Tibial nerve (tissue), 4 donors: ENCODE results near the gene ADAMTSL1. TPM values are rescaled to one million over a fixed set of nuclear protein-coding genes. Genes with fewer than 3 reads are reported as not detected.

Experiments used
- DNase-seq, 2 donors: peaks; one replicate each; pipeline ENCODE4 v3.0.0-alpha.2; 2019; ENCODE audit warnings: low spot score in 2 of 2
- H3K27ac ChIP-seq, 4 donors: fragments of 200-600 bp; sonication (generic) in 3 of 4; one replicate each; pipeline ENCODE4 v1.5.1; 2017 to 2019; ENCODE audit warnings: mild to moderate bottlenecking in 1 of 4
- H3K27me3 ChIP-seq, 2 donors: fragments of 200-600 bp; sonication (generic) in 1 of 2; one replicate each; pipeline versions ENCODE4 v1.5.1 to v1.6.0; 2017 to 2019
- H3K36me3 ChIP-seq, 3 donors: fragments of 200-600 bp; sonication (generic); one replicate each; pipeline ENCODE4 v1.5.1; 2018 to 2019
- H3K4me1 ChIP-seq, 4 donors: fragments of 200-600 bp; sonication (generic) in 3 of 4; one replicate each; pipeline ENCODE4 v1.5.1; 2017 to 2019
- H3K4me3 ChIP-seq, 4 donors: fragments of 200-600 bp; sonication (generic) in 3 of 4; one replicate each; pipeline ENCODE4 v1.5.1; 2017 to 2019; ENCODE audit warnings: mild to moderate bottlenecking in 1 of 4, moderate library complexity in 1 of 4
- H3K9me3 ChIP-seq, 4 donors: fragments of 200-600 bp; sonication (generic) in 3 of 4; one replicate each; pipeline ENCODE4 v1.5.1; 2017 to 2019
- CTCF ChIP-seq, 5 experiments: fragments of 200-600 bp in 3 of 5; fragments of 450-650 bp in 2 of 5; sonication (generic) in 3 of 5; IDR thresholded peaks; one replicate each; pipeline ENCODE4 v1.5.1; 2016 to 2019; ENCODE audit warnings: antibody characterized with exemption in 5 of 5, mild to moderate bottlenecking in 3 of 5, moderate library complexity in 2 of 5
- EP300 ChIP-seq, 2 donors: sonication (generic); formaldehyde crosslinking; IDR thresholded peaks; one replicate each; pipeline ENCODE4 v1.6.1; 2017; ENCODE audit warnings: antibody characterized with exemption in 2 of 2, mild to moderate bottlenecking in 1 of 2
- POLR2A ChIP-seq, 2 donors: fragments of 450-650 bp; IDR thresholded peaks; one replicate each; pipeline ENCODE4 v1.6.1; 2017; ENCODE audit warnings: antibody characterized with exemption in 2 of 2, mild to moderate bottlenecking in 2 of 2, moderate library complexity in 2 of 2
- WGBS, 2 donors: methylation state at CpG; one replicate each; pipeline ENCODE4 v1.1.5; 2018; 5-methylcytosine and 5-hydroxymethylcytosine counted together
- total RNA-seq, 4 donors: library from RNA; depleted of rRNA; stranded (reverse); fragments of >200 nt; gene quantifications; one replicate each; pipeline ENCODE4 v1.1.0, GENCODE V29; 2016

ADAMTSL1 gene
- total RNA-seq, 4 donors from 2014 or later = 11.9 to 27.1 (median 21.3) TPM

GRCh38 chr9:18849890-18850677, 376.1 kb downstream of the ADAMTSL1 start:
- H3K9me3 ChIP-seq = peaks cover 0 to under 1% (median 0%) of the 10 kb centered on the region in 4 donors
- no peak overlapping the region for H3K4me3 ChIP-seq
- TF ChIP-seq CTCF (IDR thresholded peaks at IDR 0.05) (no peak), EP300 (IDR thresholded peaks at IDR 0.05) (no peak), POLR2A (IDR thresholded peaks at IDR 0.05) (no peak)
- WGBS, 2 donors = 86 to 89% methylated on average over 4 of the region's 4 CpGs
- no peaks in the 10 kb centered on the region for H3K4me1 ChIP-seq
- no peaks in the 10 kb centered on the region for H3K27me3 ChIP-seq
- no peak for DNase-seq
- H3K27ac ChIP-seq = no peak overlapping the region
- H3K36me3 ChIP-seq = no peaks in the 10 kb centered on the region

- Histone ChIP-seq H3K4me3 (no peak overlapping the region), H3K9me3 (no peaks in the 10 kb centered on the region), H3K27me3 (no peaks in the 10 kb centered on the region), H3K4me1 (peaks cover 0 to 7% (median 0%) of the 10 kb centered on the region in 4 donors), H3K36me3 (no peaks in the 10 kb centered on the region), H3K27ac (no peak overlapping the region)
- 80 to 82% methylated on average over 5 of the region's 5 CpGs for WGBS, 2 donors
- no peak for DNase-seq
- TF ChIP-seq EP300 (IDR thresholded peaks at IDR 0.05) = no peak
- no peak for TF ChIP-seq POLR2A (IDR thresholded peaks at IDR 0.05)
- no peak for TF ChIP-seq CTCF (IDR thresholded peaks at IDR 0.05)
Observed at GRCh38 chr9:18851069-18851795, 377.3 kb downstream of the ADAMTSL1 start.

- Histone ChIP-seq H3K4me3 (no peak overlapping the region), H3K27me3 (no peaks in the 10 kb centered on the region), H3K4me1 (peaks cover 0 to 11% (median 0%) of the 10 kb centered on the region in 4 donors), H3K9me3 (no peaks in the 10 kb centered on the region), H3K36me3 (no peaks in the 10 kb centered on the region), H3K27ac (peak overlapping the region in 1 of 4 donors; percentile 27)
- no peak for DNase-seq
- TF ChIP-seq POLR2A (IDR thresholded peaks at IDR 0.05) (no peak), EP300 (IDR thresholded peaks at IDR 0.05) (no peak), CTCF (IDR thresholded peaks at IDR 0.05) (no peak)
- 57 to 63% methylated on average over 2 of the region's 2 CpGs for WGBS, 2 donors
Observed at GRCh38 chr9:18855656-18856055, 381.7 kb downstream of the ADAMTSL1 start.

- TF ChIP-seq POLR2A (IDR thresholded peaks at IDR 0.05) (no peak), CTCF (IDR thresholded peaks at IDR 0.05) (no peak), EP300 (IDR thresholded peaks at IDR 0.05) (peak; percentile 28 to 70)
- DNase-seq = no peak
- 71 to 74% methylated on average over 4 of the region's 4 CpGs for WGBS, 2 donors
- H3K4me3 ChIP-seq = no peak overlapping the region
- H3K9me3 ChIP-seq = no peaks in the 10 kb centered on the region
- H3K4me1 ChIP-seq = peaks cover 0 to 25% (median 0%) of the 10 kb centered on the region in 4 donors
- H3K27me3 ChIP-seq = no peaks in the 10 kb centered on the region
- H3K27ac ChIP-seq = peak overlapping the region in 1 of 4 donors; percentile 49
- no peaks in the 10 kb centered on the region for H3K36me3 ChIP-seq
Observed at GRCh38 chr9:18857334-18857733, 383.4 kb downstream of the ADAMTSL1 start.

GRCh38 chr9:18857769-18858168, 383.8 kb downstream of the ADAMTSL1 start:
- DNase-seq = no peak
- Histone ChIP-seq H3K27ac (peak overlapping the region in 1 of 4 donors; percentile 52), H3K9me3 (no peaks in the 10 kb centered on the region), H3K36me3 (no peaks in the 10 kb centered on the region), H3K4me3 (no peak overlapping the region), H3K4me1 (peaks cover 0 to 29% (median 0%) of the 10 kb centered on the region in 4 donors), H3K27me3 (no peaks in the 10 kb centered on the region)
- 27 to 45% methylated on average over 1 of the region's 1 CpG for WGBS, 2 donors
- no peak for TF ChIP-seq CTCF (IDR thresholded peaks at IDR 0.05)
- peak in 1 of 2 donors; percentile 40 for TF ChIP-seq EP300 (IDR thresholded peaks at IDR 0.05)
